Adipose tissue (tissue), 3 donors: ENCODE data around the gene EBF3. TPM values are rescaled to one million over a fixed set of nuclear protein-coding genes. Genes with fewer than 3 reads are reported as not detected.

ENCODE experiments used
- H3K27ac ChIP-seq: one replicate; pipeline ENCODE4 v1.5.1; 2013; ENCODE audit warnings: low read depth, low read length
- WGBS, 3 donors: extraction: QIAGEN DNeasy Blood & Tissue Kit; methylation state at CpG; one replicate each; pipeline ENCODE4 v1.1.7; 2013; 5-methylcytosine and 5-hydroxymethylcytosine counted together
- polyA plus RNA-seq, 3 donors: library from polyadenylated mRNA; stranded (reverse); fragments of 200-250 nt; gene quantifications; one replicate each; pipeline ENCODE4 v1.2.3, GENCODE V29; 2013
- donor health status: healthy with polysubstance abuse.
- donor health status: Bipolar disorder and iron deficiency.
- donor health status: healthy.

Gene EBF3
- polyA plus RNA-seq, result 10 to 100 TPM in 2 of 3 donors, 1 to 10 TPM in 1; 1.8 to 33.5 (median 12.6) TPM

GRCh38 chr10:129963641-129964501 lies at the start of gene EBF3:
TSS of gene EBF3 (minus strand) at chr10:129964274. CDS start at chr10:129963768, 506 bp downstream.
- 0 to 2% (median 1%) methylated on average over 94 to 131 of the region's 131 CpGs for WGBS, 3 donors

GRCh38 chr10:130013335-130014262 lies 49.5 kb upstream of the EBF3 start:
- H3K27ac ChIP-seq, result no peak overlapping the region
- 70 to 81% (median 81%) methylated on average over 33 of the region's 33 CpGs for WGBS, 3 donors

More at GRCh38 chr10:129963641-129964501, at the start of gene EBF3:
- H3K27ac ChIP-seq, result no peak within 1 kb of the TSS

- 67 to 74% (median 71%) methylated on average over 12 of the region's 12 CpGs for WGBS, 3 donors
- H3K27ac ChIP-seq, result no peak overlapping the region
Observed at GRCh38 chr10:130012129-130012528, 48.1 kb upstream of the EBF3 start.

GRCh38 chr10:130010653-130011052 lies 46.6 kb upstream of the EBF3 start:
- H3K27ac ChIP-seq, result no peak overlapping the region
- WGBS, 3 donors, result 71 to 87% (median 84%) methylated on average over 6 of the region's 6 CpGs

GRCh38 chr10:130009228-130009627 lies 45.2 kb upstream of the EBF3 start:
- WGBS, 3 donors, result 77 to 93% (median 93%) methylated on average over 9 of the region's 9 CpGs
- no peak overlapping the region for H3K27ac ChIP-seq

GRCh38 chr10:130003787-130004613 lies 39.9 kb upstream of the EBF3 start:
- WGBS, 3 donors, result 67 to 79% (median 75%) methylated on average over 8 of the region's 8 CpGs
- no peak overlapping the region for H3K27ac ChIP-seq

GRCh38 chr10:130003166-130003565 lies 39.1 kb upstream of the EBF3 start:
- H3K27ac ChIP-seq, result no peak overlapping the region
- WGBS, 3 donors, result 82 to 92% (median 85%) methylated on average over 9 of the region's 9 CpGs

- H3K27ac ChIP-seq, result no peak overlapping the region
- 80 to 90% (median 86%) methylated on average over 14 of the region's 14 CpGs for WGBS, 3 donors
Observed at GRCh38 chr10:130002606-130003005, 38.5 kb upstream of the EBF3 start.

GRCh38 chr10:130000918-130001317 lies 36.8 kb upstream of the EBF3 start:
- 82 to 85% (median 83%) methylated on average over 4 of the region's 4 CpGs for WGBS, 3 donors

GRCh38 chr10:129999140-129999539 lies 35.1 kb upstream of the EBF3 start:
- 95 to 99% (median 98%) methylated on average over 4 of the region's 4 CpGs for WGBS, 3 donors
- H3K27ac ChIP-seq, result no peak overlapping the region

More at GRCh38 chr10:130000918-130001317, 36.8 kb upstream of the EBF3 start:
- H3K27ac ChIP-seq, result no peak overlapping the region

- H3K27ac ChIP-seq, result no peak overlapping the region
- WGBS, 3 donors, result 68 to 87% (median 69%) methylated on average over 1 of the region's 1 CpG
Observed at GRCh38 chr10:129993621-129994020, 29.5 kb upstream of the EBF3 start.

GRCh38 chr10:129992356-129992755 lies 28.3 kb upstream of the EBF3 start:
- WGBS, 3 donors, result 75 to 89% (median 83%) methylated on average over 3 of the region's 3 CpGs
- no peak overlapping the region for H3K27ac ChIP-seq

GRCh38 chr10:129982825-129983224 lies 18.8 kb upstream of the EBF3 start:
- no peak overlapping the region for H3K27ac ChIP-seq

- 78 to 97% (median 94%) methylated on average over 6 of the region's 6 CpGs for WGBS, 3 donors
- H3K27ac ChIP-seq, result no peak overlapping the region
Observed at GRCh38 chr10:129978980-129979379, 14.9 kb upstream of the EBF3 start.

- 84 to 93% (median 90%) methylated on average over 1 of the region's 1 CpG for WGBS, 3 donors
- no peak overlapping the region for H3K27ac ChIP-seq
Observed at GRCh38 chr10:129978322-129978721, 14.2 kb upstream of the EBF3 start.

GRCh38 chr10:129977794-129978193 lies 13.7 kb upstream of the EBF3 start:
- 74 to 89% (median 88%) methylated on average over 10 of the region's 10 CpGs for WGBS, 3 donors
- H3K27ac ChIP-seq, result no peak overlapping the region

GRCh38 chr10:129973674-129974059 lies 9.6 kb upstream of the EBF3 start:
- 74 to 91% (median 89%) methylated on average over 8 of the region's 8 CpGs for WGBS, 3 donors
- no peak overlapping the region for H3K27ac ChIP-seq

GRCh38 chr10:129972966-129973673 lies 9.0 kb upstream of the EBF3 start:
- no peak overlapping the region for H3K27ac ChIP-seq
- WGBS, 3 donors, result 29 to 47% (median 33%) methylated on average over 39 to 59 of the region's 59 CpGs
